HG03432 (cell line): ENCODE measurements around the gene VTN.

Experiments
- ATAC-seq: cut with Tn5 transposase; IDR thresholded peaks from one replicate; pipeline ENCODE4 v1.9.1; 2021; ENCODE audit warnings: mild to moderate bottlenecking, moderate library complexity; ENCODE audit not compliant: unreplicated experiment

VTN gene

GRCh38 chr17:28324781-28325180 lies 45.3 kb downstream of the VTN start:
- ATAC-seq = no peak

DNA sequence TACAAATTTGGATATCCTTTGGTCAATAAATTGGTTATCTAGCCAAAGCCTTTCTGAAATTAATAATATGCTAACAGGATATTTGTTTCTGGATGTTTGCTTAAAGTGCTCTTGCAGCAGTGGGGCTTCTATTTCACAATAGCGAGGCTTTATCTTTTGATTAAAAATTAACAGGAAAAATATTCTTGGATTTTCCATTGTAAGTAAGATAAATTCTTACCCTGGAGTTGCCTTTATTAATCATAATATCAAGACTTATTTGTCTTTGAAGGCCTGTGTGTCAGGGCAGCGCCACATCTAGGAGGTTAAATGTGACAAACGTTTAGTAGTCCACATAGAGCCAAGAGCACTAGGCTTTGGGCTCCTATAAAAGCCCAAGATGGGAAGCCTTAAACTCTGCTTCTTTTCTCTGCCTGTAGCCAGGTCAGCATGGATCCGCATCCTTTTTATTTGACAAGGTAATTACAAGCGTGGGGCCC lies 45.8 kb downstream of the VTN start:
- no peak for ATAC-seq

DNA sequence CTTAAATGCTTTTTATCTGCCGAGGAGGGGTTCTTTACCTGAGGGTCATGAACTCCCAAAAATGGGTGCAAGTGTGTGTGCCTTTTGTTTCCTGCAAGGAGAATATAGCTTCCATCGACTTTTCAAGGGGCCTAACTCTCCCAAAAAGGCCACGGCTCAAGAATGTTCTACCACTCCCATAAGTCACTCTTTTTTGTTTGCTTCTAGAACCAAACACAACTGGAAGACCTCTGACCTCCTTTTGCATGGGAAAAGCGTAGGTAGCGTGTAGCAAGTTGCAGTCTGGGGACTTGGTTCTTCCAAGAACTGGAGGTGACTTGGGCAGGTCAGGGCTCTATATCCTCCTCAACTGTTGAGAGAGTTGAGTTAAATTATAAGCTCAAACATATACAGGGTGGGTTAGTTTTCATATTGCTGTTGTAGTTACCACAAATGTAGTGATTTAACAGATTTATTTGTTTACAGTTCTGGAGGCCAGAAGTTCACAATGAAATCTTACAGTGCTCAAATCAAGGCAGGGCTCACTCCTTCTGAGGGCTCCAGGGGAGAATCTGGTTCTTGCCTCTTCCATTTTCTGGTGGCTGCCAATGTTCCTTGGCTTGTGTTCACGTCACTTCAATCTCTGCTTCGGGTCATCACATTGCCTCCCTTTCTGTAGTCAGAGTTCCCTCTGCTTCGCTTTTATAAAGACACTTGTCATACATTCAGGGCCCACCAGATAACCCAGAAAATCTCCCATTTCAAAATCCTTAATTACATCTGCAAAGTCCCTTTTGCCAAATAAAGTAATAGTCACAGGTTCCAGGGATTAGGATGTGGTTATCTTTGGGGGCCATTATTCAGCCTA lies 49.7 kb downstream of the VTN start:
- no peak for ATAC-seq

- no peak for ATAC-seq
Measured at GRCh38 chr17:28319598-28319935, 50.5 kb downstream of the VTN start.

- peak; percentile 93 for ATAC-seq
Measured at GRCh38 chr17:28318759-28319597, 51.1 kb downstream of the VTN start, which contains the start of gene TMEM97. TMEM97 (plus strand) TSS chr17:28319200; CDS start chr17:28319240, 40 bp downstream.

GRCh38 chr17:28317966-28318758 lies 51.9 kb downstream of the VTN start:
- ATAC-seq = peak; percentile 5
